Measurements from ENCODE around the gene OR51A4.

The OR51A4 gene

GRCh38 chr11:4982678-4983077, 35.3 kb upstream of the OR51A4 start:
- TF ChIP-seq MAX (IDR thresholded peaks at IDR 0.05) = no peak

- TF ChIP-seq EP300 (IDR thresholded peaks at IDR 0.05; ENCODE audit: borderline replicate concordance) (no peak), TEAD4 (IDR thresholded peaks at IDR 0.05) (no peak), NFIC (IDR thresholded peaks at IDR 0.05) (no peak), CEBPB (IDR thresholded peaks at IDR 0.05) (no peak), REST (IDR thresholded peaks at IDR 0.05; ENCODE audit: low read depth) (no peak), ZBTB7A (IDR thresholded peaks at IDR 0.05; ENCODE audit: low read depth) (no peak), MAX (IDR thresholded peaks at IDR 0.05) (no peak), TAF1 (IDR thresholded peaks at IDR 0.05; ENCODE audit: low read depth) (no peak), RAD21 (IDR thresholded peaks at IDR 0.05; ENCODE audit: low read depth) (no peak), FOXM1 (IDR thresholded peaks at IDR 0.05; ENCODE audit: borderline replicate concordance, low read depth) (no peak), TCF12 (IDR thresholded peaks at IDR 0.05; ENCODE audit: low read depth) (no peak), YY1 (IDR thresholded peaks at IDR 0.05; ENCODE audit: low read depth) (no peak)
Measured at GRCh38 chr11:4979036-4979435, 31.6 kb upstream of the OR51A4 start.

- TF ChIP-seq CREB1 (IDR thresholded peaks at IDR 0.05; ENCODE audit: low read depth) (no peak), TAF1 (IDR thresholded peaks at IDR 0.05; ENCODE audit: low read depth) (no peak), TEAD4 (IDR thresholded peaks at IDR 0.05) (no peak), YY1 (IDR thresholded peaks at IDR 0.05; ENCODE audit: low read depth) (no peak), NFIC (IDR thresholded peaks at IDR 0.05) (no peak), USF1 (IDR thresholded peaks at IDR 0.05) (no peak), EP300 (IDR thresholded peaks at IDR 0.05; ENCODE audit: borderline replicate concordance) (no peak), CEBPB (IDR thresholded peaks at IDR 0.05) (no peak), FOXM1 (IDR thresholded peaks at IDR 0.05; ENCODE audit: borderline replicate concordance, low read depth) (no peak), ZBTB7A (IDR thresholded peaks at IDR 0.05; ENCODE audit: low read depth) (no peak), TCF12 (IDR thresholded peaks at IDR 0.05; ENCODE audit: low read depth) (no peak), REST (IDR thresholded peaks at IDR 0.05; ENCODE audit: low read depth) (no peak), EGR1 (IDR thresholded peaks at IDR 0.05) (no peak), RAD21 (IDR thresholded peaks at IDR 0.05; ENCODE audit: low read depth) (no peak)
Measured at GRCh38 chr11:4975436-4975835, 28.0 kb upstream of the OR51A4 start.

GRCh38 chr11:4962816-4963215, 15.4 kb upstream of the OR51A4 start:
- no peak for TF ChIP-seq TAF1 (IDR thresholded peaks at IDR 0.05; ENCODE audit: low read depth)
- no peak for TF ChIP-seq TEAD4 (IDR thresholded peaks at IDR 0.05)
- TF ChIP-seq MAX (IDR thresholded peaks at IDR 0.05) = no peak
- TF ChIP-seq NFIC (IDR thresholded peaks at IDR 0.05) = no peak
- no peak for TF ChIP-seq EGR1 (IDR thresholded peaks at IDR 0.05)
- no peak for TF ChIP-seq FOXM1 (IDR thresholded peaks at IDR 0.05; ENCODE audit: borderline replicate concordance, low read depth)
- TF ChIP-seq CREB1 (IDR thresholded peaks at IDR 0.05; ENCODE audit: low read depth) = no peak
- TF ChIP-seq REST (IDR thresholded peaks at IDR 0.05; ENCODE audit: low read depth) = no peak
- TF ChIP-seq USF1 (IDR thresholded peaks at IDR 0.05) = no peak
- no peak for TF ChIP-seq ZBTB7A (IDR thresholded peaks at IDR 0.05; ENCODE audit: low read depth)
- TF ChIP-seq CEBPB (IDR thresholded peaks at IDR 0.05) = no peak
- TF ChIP-seq EP300 (IDR thresholded peaks at IDR 0.05; ENCODE audit: borderline replicate concordance) = no peak
- TF ChIP-seq TCF12 (IDR thresholded peaks at IDR 0.05; ENCODE audit: low read depth) = no peak
- no peak for TF ChIP-seq RAD21 (IDR thresholded peaks at IDR 0.05; ENCODE audit: low read depth)
- no peak for TF ChIP-seq YY1 (IDR thresholded peaks at IDR 0.05; ENCODE audit: low read depth)
